H9 (cell line): ENCODE results near the gene C16orf74. TPM values are rescaled to one million over a fixed set of nuclear protein-coding genes. Genes with fewer than 3 reads are reported as not detected.

Experiments used
- DNase-seq: peaks from one replicate; pipeline ENCODE4 v3.0.0-alpha.2; 2017
- H2AFZ ChIP-seq: one replicate; pipeline ENCODE4 v1.6.1; 2013; ENCODE audit warnings: mild to moderate bottlenecking, low read length, control low read depth, moderate library complexity
- H2AK5ac ChIP-seq: 2 replicates; pipeline ENCODE4 v1.6.1; 2013; ENCODE audit warnings: low read length, control low read depth, mixed read lengths; ENCODE audit not compliant: insufficient read length
- H2BK120ac ChIP-seq: one replicate; pipeline ENCODE4 v1.6.1; 2013; ENCODE audit warnings: low read depth, mild to moderate bottlenecking, low read length, control low read depth, inconsistent platforms; ENCODE audit not compliant: poor library complexity, severe bottlenecking
- H2BK12ac ChIP-seq: 2 replicates; pipeline ENCODE4 v1.6.1; 2013; ENCODE audit warnings: low read length, control low read depth, mixed read lengths, low read depth; ENCODE audit not compliant: insufficient read length
- H2BK15ac ChIP-seq: 2 replicates; pipeline ENCODE4 v1.6.1; 2013; ENCODE audit warnings: low read depth, low read length, control low read depth
- H2BK20ac ChIP-seq: one replicate; pipeline ENCODE4 v1.6.1; 2013; ENCODE audit warnings: low read depth, mild to moderate bottlenecking, low read length, control low read depth, inconsistent platforms; ENCODE audit not compliant: poor library complexity, severe bottlenecking
- H2BK5ac ChIP-seq: 2 replicates; pipeline ENCODE4 v1.6.1; 2013; ENCODE audit warnings: low read length, control low read depth, mixed read lengths; ENCODE audit not compliant: insufficient read length
- H3K14ac ChIP-seq: 2 replicates; pipeline ENCODE4 v1.6.1; 2013; ENCODE audit warnings: low read length, control low read depth; ENCODE audit not compliant: insufficient read depth
- H3K18ac ChIP-seq: 2 replicates; pipeline ENCODE4 v1.6.1; 2013; ENCODE audit warnings: low read depth, mild to moderate bottlenecking, mixed read lengths, low read length, control low read depth; ENCODE audit not compliant: insufficient read length
- H3K23ac ChIP-seq: 2 replicates; pipeline ENCODE4 v1.6.1; 2013; ENCODE audit warnings: low read length, control low read depth, mixed read lengths, low read depth; ENCODE audit not compliant: insufficient read length
- H3K23me2 ChIP-seq: 2 replicates; pipeline ENCODE4 v1.6.1; 2013; ENCODE audit warnings: low read depth, mild to moderate bottlenecking, mixed read lengths, low read length, control low read depth; ENCODE audit not compliant: insufficient read length, poor library complexity, severe bottlenecking
- H3K27ac ChIP-seq: 2 replicates; pipeline ENCODE4 v1.5.1; 2013; ENCODE audit warnings: low read length, control low read depth, mixed read lengths, low read depth; ENCODE audit not compliant: insufficient read length
- H3K27me3 ChIP-seq: 2 replicates; pipeline ENCODE4 v1.6.1; 2013; ENCODE audit warnings: low read length, control low read depth, inconsistent platforms; ENCODE audit not compliant: insufficient read depth
- H3K4ac ChIP-seq: 2 replicates; pipeline ENCODE4 v1.6.1; 2013; ENCODE audit warnings: low read depth, mild to moderate bottlenecking, control low read depth, inconsistent platforms, low read length, moderate library complexity
- H3K4me1 ChIP-seq: 2 replicates; pipeline ENCODE4 v1.6.1; 2013; ENCODE audit warnings: low read length, control low read depth, inconsistent platforms; ENCODE audit not compliant: insufficient read depth
- H3K4me2 ChIP-seq: 2 replicates; pipeline ENCODE4 v1.6.1; 2013; ENCODE audit warnings: low read length, control low read depth, mixed read lengths; ENCODE audit not compliant: insufficient read length, insufficient read depth
- H3K56ac ChIP-seq: 2 replicates; pipeline ENCODE4 v1.6.1; 2013; ENCODE audit warnings: low read depth, mild to moderate bottlenecking, mixed read lengths, low read length, control low read depth; ENCODE audit not compliant: insufficient read length
- H3K79me1 ChIP-seq: 2 replicates; pipeline ENCODE4 v1.6.1; 2013; ENCODE audit warnings: low read depth, mild to moderate bottlenecking, moderate library complexity, low read length, control low read depth, inconsistent platforms; ENCODE audit not compliant: insufficient read depth, poor library complexity, severe bottlenecking
- H3K79me2 ChIP-seq: 2 replicates; pipeline ENCODE4 v1.6.1; 2013; ENCODE audit warnings: low read length, control low read depth, inconsistent platforms; ENCODE audit not compliant: insufficient read depth
- H3K9ac ChIP-seq: 2 replicates; pipeline ENCODE4 v1.6.1; 2013; ENCODE audit warnings: low read length, control low read depth, mixed read lengths; ENCODE audit not compliant: insufficient read length; ENCODE audit errors: extremely low read depth
- H3K9me3 ChIP-seq: one replicate; pipeline ENCODE4 v1.6.1; 2013; ENCODE audit warnings: low read depth, low read length, inconsistent platforms; ENCODE audit not compliant: control insufficient read depth
- H3T11ph ChIP-seq: one replicate; pipeline ENCODE4 v1.6.1; 2013; ENCODE audit warnings: mild to moderate bottlenecking, low read length, control low read depth, inconsistent platforms
- H4K20me1 ChIP-seq: one replicate; pipeline ENCODE4 v1.6.1; 2013; ENCODE audit not compliant: control insufficient read depth, insufficient read length, insufficient read depth
- H4K5ac ChIP-seq: 2 replicates; pipeline ENCODE4 v1.6.1; 2013; ENCODE audit warnings: low read depth, mild to moderate bottlenecking, mixed read lengths, low read length, control low read depth; ENCODE audit not compliant: insufficient read length
- H4K8ac ChIP-seq: replicated peaks from 2 replicates; pipeline ENCODE4 v1.6.1; 2013; ENCODE audit warnings: low read length, control low read depth, mixed read lengths, low read depth; ENCODE audit not compliant: insufficient read length
- H4K91ac ChIP-seq: 2 replicates; pipeline ENCODE4 v1.6.1; 2013; ENCODE audit warnings: low read depth, mild to moderate bottlenecking, moderate library complexity, mixed read lengths, low read length, control low read depth; ENCODE audit not compliant: insufficient read length
- H3K27ac Mint-ChIP-seq, 3 experiments: 2 replicates in 2 of 3; 3 replicates in 1 of 3; pipeline ENCODE4 v1.8.0; 2020 to 2021; ENCODE audit warnings: mixed read lengths in 3 of 3, mild to moderate bottlenecking in 1 of 3, moderate library complexity in 1 of 3
- H3K27me3 Mint-ChIP-seq: 2 replicates; pipeline ENCODE4 v1.8.0; 2021; ENCODE audit warnings: low read depth, mild to moderate bottlenecking, moderate library complexity, mixed read lengths
- H3K36me3 Mint-ChIP-seq, 3 experiments: 2 replicates in 2 of 3; 3 replicates in 1 of 3; pipeline ENCODE4 v1.8.0; 2020 to 2021; ENCODE audit warnings: low read depth in 3 of 3, mixed read lengths in 3 of 3; ENCODE audit not compliant: insufficient read depth in 1 of 3
- H3K4me1 Mint-ChIP-seq, 2 experiments: 2 replicates each; pipeline ENCODE4 v1.8.0; 2020; ENCODE audit warnings: mixed read lengths in 2 of 2
- H3K4me3 Mint-ChIP-seq, 2 experiments: 2 replicates in 1 of 2; 3 replicates in 1 of 2; pipeline ENCODE4 v1.8.0; 2020 to 2021; ENCODE audit warnings: mild to moderate bottlenecking in 2 of 2, mixed read lengths in 2 of 2, moderate library complexity in 1 of 2
- H3K9me3 Mint-ChIP-seq, 2 experiments: 2 replicates in 1 of 2; 3 replicates in 1 of 2; pipeline ENCODE4 v1.8.0; 2020; ENCODE audit warnings: mild to moderate bottlenecking in 2 of 2, mixed read lengths in 2 of 2, moderate library complexity in 1 of 2
- CTCF ChIP-seq: fragments of 200-600 bp; sonication (generic); conservative IDR thresholded peaks from 3 replicates; pipeline ENCODE4 v1.8.0; 2021; ENCODE audit warnings: antibody characterized with exemption, mild to moderate bottlenecking
- WGBS: extraction: QIAGEN DNeasy Blood & Tissue Kit; methylation state at CpG from one replicate; pipeline ENCODE4 v1.1.7; 2013; ENCODE audit warnings: missing lambda C conversion rate, low lambda C conversion rate, mixed read lengths; ENCODE audit not compliant: insufficient read length; ENCODE audit errors: extremely low coverage; 5-methylcytosine and 5-hydroxymethylcytosine counted together
- total RNA-seq: library from RNA; stranded (reverse); gene quantifications from 2 replicates; pipeline ENCODE4 v1.2.1, GENCODE V29; 2021

C16orf74 gene
- total RNA-seq, 1 experiment from 2014 or later, result 5.6 TPM

- H3K9me3 Mint-ChIP-seq, result no peaks in the 10 kb centered on the region
- no peaks in the 10 kb centered on the region for H3K79me2 ChIP-seq
Measured at GRCh38 chr16:85738923-85739715, 11.8 kb downstream of the C16orf74 start.

More at GRCh38 chr16:85738923-85739715, 11.8 kb downstream of the C16orf74 start:
- no peaks in the 10 kb centered on the region for H3K79me1 ChIP-seq
- H3K18ac ChIP-seq, result no peak overlapping the region
- no peak overlapping the region for H3T11ph ChIP-seq
- no peak overlapping the region for H2AK5ac ChIP-seq
- no peak overlapping the region for H2BK12ac ChIP-seq
- Mint-ChIP-seq H3K36me3 (no peaks in the 10 kb centered on the region), H3K27me3 (no peaks in the 10 kb centered on the region), H3K4me1 (peaks cover 8 to 16% of the 10 kb centered on the region in 2 experiments), H3K4me3 (no peak overlapping the region), H3K27ac (no peak overlapping the region; a peak in 1 of 7 replicates)
- no peaks in the 10 kb centered on the region for H3K27me3 ChIP-seq
- no peak overlapping the region for H4K91ac ChIP-seq
- no peak for TF ChIP-seq CTCF
- H3K23me2 ChIP-seq, result no peaks in the 10 kb centered on the region
- no peaks in the 10 kb centered on the region for H3K9me3 ChIP-seq
- no peaks in the 10 kb centered on the region for H4K20me1 ChIP-seq
- no peak overlapping the region for H2BK15ac ChIP-seq
- DNase-seq, result no peak
- H3K27ac ChIP-seq, result no peak overlapping the region
- H2AFZ ChIP-seq, result no peak overlapping the region
- H2BK120ac ChIP-seq, result no peak overlapping the region
- H4K8ac ChIP-seq, result no peak overlapping the region
- no peak overlapping the region for H3K14ac ChIP-seq
- no peak overlapping the region for H2BK5ac ChIP-seq
- H4K5ac ChIP-seq, result no peak overlapping the region
- H3K4ac ChIP-seq, result no peak overlapping the region
- H3K4me1 ChIP-seq, result no peaks in the 10 kb centered on the region; the same call in 1 of the 2 replicates
- no CpG with 5 or more reads among the region's 13 CpGs for WGBS
- no peak overlapping the region for H3K23ac ChIP-seq
- no peak overlapping the region for H3K9ac ChIP-seq
- no peak overlapping the region for H2BK20ac ChIP-seq
- no peak overlapping the region for H3K56ac ChIP-seq
- H3K4me2 ChIP-seq, result no peak overlapping the region
